Activated naive CD4-positive, alpha-beta T cell treated with anti-CD3 and anti-CD28 coated beads, Interleukin-2, amount 50 U/mL, for 24 hours (primary cell): Measurements from ENCODE around the gene NR0B1.

Source experiments
- H3K27ac Mint-ChIP-seq: one replicate; pipeline ENCODE4 v1.8.0; 2021; ENCODE audit warnings: mild to moderate bottlenecking, mixed read lengths
- H3K27me3 Mint-ChIP-seq: one replicate; pipeline ENCODE4 v1.8.0; 2021; ENCODE audit warnings: mixed read lengths
- H3K36me3 Mint-ChIP-seq: one replicate; pipeline ENCODE4 v1.8.0; 2021; ENCODE audit warnings: mixed read lengths
- H3K4me1 Mint-ChIP-seq: one replicate; pipeline ENCODE4 v1.8.0; 2021; ENCODE audit warnings: mixed read lengths
- H3K4me3 Mint-ChIP-seq: one replicate; pipeline ENCODE4 v1.8.0; 2021; ENCODE audit warnings: mild to moderate bottlenecking, mixed read lengths
- H3K9me3 Mint-ChIP-seq: one replicate; pipeline ENCODE4 v1.8.0; 2021; ENCODE audit warnings: mixed read lengths

Gene NR0B1

GRCh38 chrX:30309139-30309571 is at the start of gene NR0B1:
NR0B1 (minus strand) TSS chrX:30309390; CDS start chrX:30309363, 27 bp downstream.
- no peaks in the 10 kb centered on the region for H3K36me3 Mint-ChIP-seq
- H3K9me3 Mint-ChIP-seq: no peaks in the 10 kb centered on the region
- no peak within 1 kb of the TSS for H3K4me3 Mint-ChIP-seq
- H3K27me3 Mint-ChIP-seq: peaks cover 3% of the 10 kb centered on the region
- no peaks in the 10 kb centered on the region for H3K4me1 Mint-ChIP-seq
- no peak within 1 kb of the TSS for H3K27ac Mint-ChIP-seq

- Mint-ChIP-seq H3K27ac (no peak overlapping the region), H3K9me3 (no peaks in the 10 kb centered on the region), H3K4me3 (no peak overlapping the region), H3K27me3 (no peaks in the 10 kb centered on the region), H3K36me3 (no peaks in the 10 kb centered on the region), H3K4me1 (no peaks in the 10 kb centered on the region)
Observed at GRCh38 chrX:30349946-30350345, 40.8 kb upstream of the NR0B1 start.

GRCh38 chrX:30343206-30343605 is 34.0 kb upstream of the NR0B1 start:
- Mint-ChIP-seq H3K36me3 (no peaks in the 10 kb centered on the region), H3K27ac (no peak overlapping the region), H3K4me1 (no peaks in the 10 kb centered on the region), H3K4me3 (no peak overlapping the region), H3K9me3 (no peaks in the 10 kb centered on the region), H3K27me3 (no peaks in the 10 kb centered on the region)

- no peaks in the 10 kb centered on the region for H3K4me1 Mint-ChIP-seq
- no peaks in the 10 kb centered on the region for H3K9me3 Mint-ChIP-seq
- no peak overlapping the region for H3K4me3 Mint-ChIP-seq
- no peaks in the 10 kb centered on the region for H3K27me3 Mint-ChIP-seq
- no peaks in the 10 kb centered on the region for H3K36me3 Mint-ChIP-seq
- no peak overlapping the region for H3K27ac Mint-ChIP-seq
Observed at GRCh38 chrX:30340753-30341152, 31.6 kb upstream of the NR0B1 start.

GRCh38 chrX:30327762-30328161 is 18.6 kb upstream of the NR0B1 start:
- Mint-ChIP-seq H3K36me3 (no peaks in the 10 kb centered on the region), H3K9me3 (no peaks in the 10 kb centered on the region), H3K4me1 (no peaks in the 10 kb centered on the region), H3K4me3 (no peak overlapping the region), H3K27ac (no peak overlapping the region), H3K27me3 (no peaks in the 10 kb centered on the region)

- Mint-ChIP-seq H3K4me1 (no peaks in the 10 kb centered on the region), H3K27ac (no peak overlapping the region), H3K4me3 (no peak overlapping the region), H3K36me3 (no peaks in the 10 kb centered on the region), H3K27me3 (no peaks in the 10 kb centered on the region), H3K9me3 (no peaks in the 10 kb centered on the region)
Observed at GRCh38 chrX:30317308-30317707, 8.1 kb upstream of the NR0B1 start.

GRCh38 chrX:30313322-30313721 is 4.1 kb upstream of the NR0B1 start:
- H3K27me3 Mint-ChIP-seq: peaks cover 3% of the 10 kb centered on the region
- H3K27ac Mint-ChIP-seq: no peak overlapping the region
- no peak overlapping the region for H3K4me3 Mint-ChIP-seq
- H3K9me3 Mint-ChIP-seq: no peaks in the 10 kb centered on the region
- H3K4me1 Mint-ChIP-seq: no peaks in the 10 kb centered on the region
- H3K36me3 Mint-ChIP-seq: no peaks in the 10 kb centered on the region

GRCh38 chrX:30312858-30313257 is 3.7 kb upstream of the NR0B1 start:
- Mint-ChIP-seq H3K4me1 (no peaks in the 10 kb centered on the region), H3K4me3 (no peak overlapping the region), H3K27ac (no peak overlapping the region), H3K36me3 (no peaks in the 10 kb centered on the region), H3K9me3 (no peaks in the 10 kb centered on the region), H3K27me3 (peaks cover 3% of the 10 kb centered on the region)

- Mint-ChIP-seq H3K4me3 (no peak overlapping the region), H3K9me3 (no peaks in the 10 kb centered on the region), H3K27ac (no peak overlapping the region)
Observed at GRCh38 chrX:30310429-30311206, 1.4 kb upstream of the NR0B1 start.

GRCh38 chrX:30308263-30309138 is 689 bp downstream of the NR0B1 start:
- Mint-ChIP-seq H3K9me3 (no peaks in the 10 kb centered on the region), H3K27ac (no peak overlapping the region), H3K4me3 (no peak overlapping the region), H3K36me3 (no peaks in the 10 kb centered on the region), H3K27me3 (peaks cover 3% of the 10 kb centered on the region), H3K4me1 (no peaks in the 10 kb centered on the region)

More at GRCh38 chrX:30310429-30311206, 1.4 kb upstream of the NR0B1 start:
- Mint-ChIP-seq H3K36me3 (no peaks in the 10 kb centered on the region), H3K27me3 (peaks cover 3% of the 10 kb centered on the region), H3K4me1 (no peaks in the 10 kb centered on the region)

GRCh38 chrX:30307466-30307865 is 1.7 kb downstream of the NR0B1 start:
- H3K4me3 Mint-ChIP-seq: no peak overlapping the region
- H3K27ac Mint-ChIP-seq: no peak overlapping the region
- no peaks in the 10 kb centered on the region for H3K36me3 Mint-ChIP-seq
- H3K9me3 Mint-ChIP-seq: no peaks in the 10 kb centered on the region
- no peaks in the 10 kb centered on the region for H3K4me1 Mint-ChIP-seq
- peaks cover 3% of the 10 kb centered on the region for H3K27me3 Mint-ChIP-seq

- Mint-ChIP-seq H3K9me3 (no peaks in the 10 kb centered on the region), H3K36me3 (no peaks in the 10 kb centered on the region), H3K27ac (no peak overlapping the region), H3K4me3 (no peak overlapping the region), H3K27me3 (no peaks in the 10 kb centered on the region), H3K4me1 (no peaks in the 10 kb centered on the region)
Observed at GRCh38 chrX:30304866-30305265, 4.3 kb downstream of the NR0B1 start.

GRCh38 chrX:30302956-30303355 is 6.2 kb downstream of the NR0B1 start:
- no peaks in the 10 kb centered on the region for H3K9me3 Mint-ChIP-seq
- no peaks in the 10 kb centered on the region for H3K27me3 Mint-ChIP-seq
- H3K36me3 Mint-ChIP-seq: no peaks in the 10 kb centered on the region

GRCh38 chrX:30301963-30302362 is 7.2 kb downstream of the NR0B1 start:
- Mint-ChIP-seq H3K27ac (no peak overlapping the region), H3K4me1 (no peaks in the 10 kb centered on the region), H3K27me3 (no peaks in the 10 kb centered on the region), H3K9me3 (no peaks in the 10 kb centered on the region), H3K36me3 (no peaks in the 10 kb centered on the region), H3K4me3 (no peak overlapping the region)

More at GRCh38 chrX:30302956-30303355, 6.2 kb downstream of the NR0B1 start:
- no peak overlapping the region for H3K4me3 Mint-ChIP-seq
- no peak overlapping the region for H3K27ac Mint-ChIP-seq
- no peaks in the 10 kb centered on the region for H3K4me1 Mint-ChIP-seq

- Mint-ChIP-seq H3K27ac (no peak overlapping the region), H3K27me3 (no peaks in the 10 kb centered on the region), H3K4me1 (no peaks in the 10 kb centered on the region), H3K36me3 (no peaks in the 10 kb centered on the region), H3K4me3 (no peak overlapping the region), H3K9me3 (no peaks in the 10 kb centered on the region)
Observed at GRCh38 chrX:30301208-30301607, 8.0 kb downstream of the NR0B1 start.
